GM19193 (cell line): Measurements from ENCODE around the gene BMPR1B.

Experiments used
- POLR2A ChIP-seq: IDR thresholded peaks from 4 replicates; pipeline ENCODE4 v1.6.1; 2011; ENCODE audit not compliant: insufficient read depth, insufficient read length; ENCODE audit errors: extremely low read depth

BMPR1B gene

GRCh38 chr4:95197353-95197752 lies 439.6 kb downstream of the BMPR1B start:
- TF ChIP-seq POLR2A, result no peak

GRCh38 chr4:95198961-95199360 lies 441.2 kb downstream of the BMPR1B start:
- no peak for TF ChIP-seq POLR2A

GRCh38 chr4:95204267-95204844 lies 446.6 kb downstream of the BMPR1B start:
- TF ChIP-seq POLR2A, result no peak

- no peak for TF ChIP-seq POLR2A
These were observed 447.1 kb downstream of the BMPR1B start for GRCh38 chr4:95204873-95205272.
